HepG2 (cell line): ENCODE data around the gene SLC50A1. TPM values are rescaled to one million over a fixed set of nuclear protein-coding genes. Genes with fewer than 3 reads are reported as not detected.

ENCODE experiments used
- ATAC-seq: fragments of 200-7000 bp; cut with Tn5 transposase; 3 replicates; pipeline ENCODE4 v1.9.1; 2020; ENCODE audit warnings: mild to moderate bottlenecking, moderate library complexity
- BruUV-seq: library from RNA; stranded (reverse); fragments of 400-500 nt; replicated peaks from 2 replicates; lab custom pipeline; 2021; lab: Mats Ljungman, UMichigan
- CTCF ChIA-PET: fragments of 300-600 bp; formaldehyde crosslinking; extraction: SDS; loops from one replicate; lab custom pipeline; 2021; ENCODE audit warnings: low total read pairs, inconsistent platforms, low intra/inter-chr PET ratio; lab: Yijun Ruan, JAX
- POLR2A ChIA-PET: fragments of 350-600 bp; sonication (Branson Sonifier 250); formaldehyde crosslinking; loops from one replicate; lab custom pipeline; 2020; ENCODE audit warnings: antibody characterized with exemption, inconsistent platforms; lab: Yijun Ruan, JAX
- DNase-seq: peaks from one replicate; pipeline ENCODE4 v3.0.0-alpha.2; 2015; ENCODE audit warnings: low spot score
- FAIRE-seq: peaks from 3 replicates; lab custom pipeline; 2011; peaks lifted over from hg19 to GRCh38; lab: Jason Lieb, UNC
- H2AFZ ChIP-seq: one replicate; pipeline ENCODE4 v1.6.1; 2011; ENCODE audit warnings: low read length, inconsistent platforms
- H3K27ac ChIP-seq: fragments of 300-600 bp; 3 replicates; pipeline ENCODE4 v1.8.0; 2011; ENCODE audit warnings: mixed run types, mild to moderate bottlenecking, mixed read lengths, low read length, inconsistent platforms; ENCODE audit not compliant: insufficient read depth; ENCODE audit errors: extremely low read length
- H3K27me3 ChIP-seq, 2 experiments: fragments of 200-600 bp in 1 of 2; 2 replicates in 1 of 2; 3 replicates in 1 of 2; pipeline versions ENCODE4 v1.6.0 to v1.8.0; 2011; ENCODE audit warnings: low read length in 2 of 2, mild to moderate bottlenecking in 2 of 2, moderate library complexity in 2 of 2, inconsistent platforms in 1 of 2; ENCODE audit not compliant: insufficient read depth in 2 of 2, control insufficient read depth in 1 of 2
- H3K36me3 ChIP-seq, 2 experiments: fragments of 200-600 bp in 1 of 2; replicated peaks in 1 of 2; 2 replicates in 1 of 2; 3 replicates in 1 of 2; pipeline versions ENCODE4 v1.5.1 to v1.8.0; 2011; ENCODE audit warnings: low read length in 2 of 2, inconsistent platforms in 1 of 2; ENCODE audit not compliant: insufficient read depth in 2 of 2, control insufficient read depth in 1 of 2
- H3K4me1 ChIP-seq: 2 replicates; pipeline ENCODE4 v1.5.1; 2012; ENCODE audit warnings: low read length, inconsistent platforms; ENCODE audit not compliant: insufficient read depth
- H3K4me2 ChIP-seq: 2 replicates; pipeline ENCODE4 v1.6.0; 2011; ENCODE audit warnings: low read depth, low read length, inconsistent platforms
- H3K4me3 ChIP-seq, 3 experiments: fragments of 200-600 bp in 1 of 3; sonication (generic), shearing (Covaris generic) in 1 of 3; replicated peaks in 1 of 3; 2 replicates each; pipeline ENCODE4 v1.5.1; 2011 to 2016; ENCODE audit warnings: low read length in 3 of 3, inconsistent platforms in 2 of 3, low read depth in 2 of 3, mild to moderate bottlenecking in 2 of 3, control low read depth in 1 of 3, mixed read lengths in 1 of 3; ENCODE audit not compliant: insufficient read depth in 1 of 3
- H3K79me2 ChIP-seq: one replicate; pipeline ENCODE4 v1.6.1; 2011; ENCODE audit warnings: low read length, inconsistent platforms; ENCODE audit not compliant: insufficient read depth
- H3K9ac ChIP-seq: 2 replicates; pipeline ENCODE4 v1.6.0; 2011; ENCODE audit warnings: mild to moderate bottlenecking, low read depth, low read length, inconsistent platforms; ENCODE audit not compliant: insufficient read depth
- H3K9me3 ChIP-seq: 2 replicates; pipeline ENCODE4 v1.5.1; 2012; ENCODE audit warnings: mild to moderate bottlenecking, low read length
- H4K20me1 ChIP-seq: 2 replicates; pipeline ENCODE4 v1.6.0; 2011; ENCODE audit warnings: inconsistent platforms, mild to moderate bottlenecking, low read length, moderate library complexity; ENCODE audit not compliant: insufficient read depth
- CREM ChIP-seq, 2 experiments: sonication (generic) in 1 of 2; formaldehyde crosslinking in 1 of 2; IDR thresholded peaks; 2 replicates each; pipeline versions ENCODE4 v1.4.0 to v1.6.1; 2016 to 2020; ENCODE audit warnings: antibody characterized with exemption in 1 of 2, mild to moderate bottlenecking in 1 of 2, missing genetic modification reagents in 1 of 2
- CSRNP2 ChIP-seq: sonication (generic); formaldehyde crosslinking; conservative IDR thresholded peaks from 2 replicates; pipeline ENCODE4 v1.8.0; 2022; ENCODE audit warnings: low read depth, missing genetic modification reagents
- DNMT3B ChIP-seq: conservative IDR thresholded peaks from 2 replicates; pipeline ENCODE4 v1.6.1; 2016; ENCODE audit warnings: missing biosample characterization, control low read depth
- GLI4 ChIP-seq: sonication (generic); formaldehyde crosslinking; IDR thresholded peaks from 2 replicates; pipeline ENCODE4 v1.5.1; 2020; ENCODE audit warnings: missing genetic modification reagents, mild to moderate bottlenecking, moderate library complexity, borderline replicate concordance
- KAT7 ChIP-seq: IDR thresholded peaks from 2 replicates; pipeline ENCODE4 v1.6.1; 2018; ENCODE audit warnings: borderline replicate concordance, missing compliant biosample characterization
- KDM3A ChIP-seq: IDR thresholded peaks from 2 replicates; pipeline ENCODE4 v1.6.1; 2018; ENCODE audit warnings: low read depth, missing compliant biosample characterization
- SRSF1 ChIP-seq: fragments of 200-400 bp; formaldehyde crosslinking; optimal IDR thresholded peaks from 2 replicates; pipeline ENCODE3; 2017; ENCODE audit warnings: mild to moderate bottlenecking, low read depth, low read length, moderate library complexity
- ZNF3 ChIP-seq: IDR thresholded peaks from 2 replicates; pipeline ENCODE4 v1.7.0; 2017; ENCODE audit warnings: inconsistent platforms
- ZNF414 ChIP-seq: sonication (generic); formaldehyde crosslinking; IDR thresholded peaks from 2 replicates; pipeline ENCODE4 v1.5.0; 2020; ENCODE audit warnings: missing genetic modification reagents
- ZNF441 ChIP-seq: sonication (generic); formaldehyde crosslinking; IDR thresholded peaks from 2 replicates; pipeline ENCODE4 v1.7.0; 2021; ENCODE audit warnings: missing genetic modification reagents, borderline replicate concordance
- ZNF737 ChIP-seq: sonication (generic); formaldehyde crosslinking; IDR thresholded peaks from 2 replicates; pipeline ENCODE4 v1.5.0; 2020; ENCODE audit warnings: missing genetic modification reagents, mild to moderate bottlenecking, borderline replicate concordance
- WGBS: methylation state at CpG from one replicate; pipeline ENCODE4 v1.1.6; 2017; ENCODE audit warnings: low lambda C conversion rate; 5-methylcytosine and 5-hydroxymethylcytosine counted together
- in situ Hi-C: cut with HindIII; loops from 2 replicates; pipeline ENCODE4 v1.10.0; 2017; ENCODE audit warnings: low pct_unique_long_range_greater_than_20kb; ENCODE audit not compliant: extremely low pct_ligation_motif_present
- intact Hi-C: fragments of 100-400 bp; cut with micrococcal nuclease; formaldehyde crosslinking; loops from one replicate; pipeline ENCODE4 v1.10.0; 2022; ENCODE audit not compliant: unreplicated experiment
- polyA plus RNA-seq, 8 experiments: library from polyadenylated mRNA; depleted of rRNA in 3 of 8; stranded (reverse) in 7 of 8; unstranded in 1 of 8; fragments of >200 nt; fragmentation: Illumina TruSeq in 4 of 8; extraction: Trizol in 4 of 8; gene quantifications; 2 replicates each; pipeline versions ENCODE4 v1.2.1 to v1.2.3, GENCODE V29; 2011 to 2016; ENCODE audit warnings: low read depth in 4 of 8, missing spikeins in 1 of 8, mixed read lengths in 1 of 8; ENCODE audit not compliant: insufficient read depth in 1 of 8
- total RNA-seq, 5 experiments: library from RNA; depleted of rRNA; stranded (reverse); fragments of >200 nt; fragmentation: Illumina TruSeq; extraction: Trizol; gene quantifications; 2 replicates each; pipeline ENCODE4 v1.2.3, GENCODE V29; 2016; ENCODE audit warnings: low read depth in 1 of 5

The SLC50A1 gene
- total and polyA plus RNA-seq, 2 of the 13 experiments (the other 11 are each of a cell fraction or from before 2014, with no cell fraction given): 22.5 to 46.8 TPM

- WGBS: 75% methylated on average over 2 of the region's 2 CpGs
- no peak overlapping the region for H2AFZ ChIP-seq
- CTCF ChIA-PET: no interaction called here
- FAIRE-seq: no peak
- ATAC-seq: no peak
- peaks cover 36% of the 10 kb centered on the region for H3K4me1 ChIP-seq
- H3K9me3 ChIP-seq: no peaks in the 10 kb centered on the region
- intact Hi-C loops: no loop called here
- H3K27me3 ChIP-seq: peaks cover 0 to 5% of the 10 kb centered on the region in 2 experiments; a peak in 1 of 5 replicates
- TF ChIP-seq ZNF441 (CRISPR knock-in tag): no peak
- no peak for TF ChIP-seq SRSF1
- TF ChIP-seq ZNF414 (CRISPR knock-in tag): no peak
- TF ChIP-seq ZNF737 (CRISPR knock-in tag): no peak
- no peak for TF ChIP-seq CSRNP2 (CRISPR knock-in tag)
- TF ChIP-seq CREM (IDR thresholded peaks at IDR 0.05): no peak
- TF ChIP-seq CREM (CRISPR knock-in tag; IDR thresholded peaks at IDR 0.05): no peak
- TF ChIP-seq KAT7 (CRISPR knock-in tag): no peak
- TF ChIP-seq KDM3A (CRISPR knock-in tag): no peak
- TF ChIP-seq DNMT3B (CRISPR knock-in tag): no peak
- no peak for TF ChIP-seq GLI4 (CRISPR knock-in tag)
- no peak for TF ChIP-seq ZNF3 (CRISPR knock-in tag)
- in situ Hi-C loops: no loop called here
- no peak overlapping the region for H3K27ac ChIP-seq
- H3K4me3 ChIP-seq: no peak overlapping the region
- H3K36me3 ChIP-seq: no peaks in the 10 kb centered on the region
- peaks cover 9% of the 10 kb centered on the region for H3K79me2 ChIP-seq
- no peak overlapping the region for H3K4me2 ChIP-seq
- no peaks in the 10 kb centered on the region for H4K20me1 ChIP-seq
- no peak overlapping the region for H3K9ac ChIP-seq
- DNase-seq: no peak
- no TSS peak for BruUV-seq
- POLR2A ChIA-PET: no interaction called here
Measured at GRCh38 chr1:155121249-155121648, 14.4 kb upstream of the SLC50A1 start.
